GM12872 (cell line): ENCODE results near the gene PITPNC1.
A peak's percentile ranks its signal among the peaks of the same experiment; 100 is the strongest.

Experiments
- CTCF ChIP-seq: IDR thresholded peaks from 3 replicates; pipeline ENCODE4 v1.5.1; 2011; ENCODE audit warnings: low read depth, mild to moderate bottlenecking, low read length, moderate library complexity; ENCODE audit not compliant: insufficient read depth

Gene PITPNC1

GRCh38 chr17:67554634-67555033 is 177.6 kb downstream of the PITPNC1 start:
- no peak for TF ChIP-seq CTCF

GRCh38 chr17:67555855-67556254 is 178.8 kb downstream of the PITPNC1 start:
- no peak for TF ChIP-seq CTCF

- no peak for TF ChIP-seq CTCF
Measured at GRCh38 chr17:67557052-67557845, 180.2 kb downstream of the PITPNC1 start.

- no peak for TF ChIP-seq CTCF
Measured at GRCh38 chr17:67557921-67558320, 180.8 kb downstream of the PITPNC1 start.

GRCh38 chr17:67558740-67559380 is 181.8 kb downstream of the PITPNC1 start:
- no peak for TF ChIP-seq CTCF

GRCh38 chr17:67559381-67559966 is 182.4 kb downstream of the PITPNC1 start:
- peak; percentile 75 for TF ChIP-seq CTCF

- TF ChIP-seq CTCF = no peak
Measured at GRCh38 chr17:67562005-67562404, 184.9 kb downstream of the PITPNC1 start.
